ENCODE measurements around the gene TFDP3.

The TFDP3 gene

GRCh38 chrX:133190877-133191738, 27.0 kb downstream of the TFDP3 start:
- TF ChIP-seq ZFX (IDR thresholded peaks at IDR 0.05; ENCODE audit: borderline replicate concordance): no peak
- TF ChIP-seq, protein P1, sequence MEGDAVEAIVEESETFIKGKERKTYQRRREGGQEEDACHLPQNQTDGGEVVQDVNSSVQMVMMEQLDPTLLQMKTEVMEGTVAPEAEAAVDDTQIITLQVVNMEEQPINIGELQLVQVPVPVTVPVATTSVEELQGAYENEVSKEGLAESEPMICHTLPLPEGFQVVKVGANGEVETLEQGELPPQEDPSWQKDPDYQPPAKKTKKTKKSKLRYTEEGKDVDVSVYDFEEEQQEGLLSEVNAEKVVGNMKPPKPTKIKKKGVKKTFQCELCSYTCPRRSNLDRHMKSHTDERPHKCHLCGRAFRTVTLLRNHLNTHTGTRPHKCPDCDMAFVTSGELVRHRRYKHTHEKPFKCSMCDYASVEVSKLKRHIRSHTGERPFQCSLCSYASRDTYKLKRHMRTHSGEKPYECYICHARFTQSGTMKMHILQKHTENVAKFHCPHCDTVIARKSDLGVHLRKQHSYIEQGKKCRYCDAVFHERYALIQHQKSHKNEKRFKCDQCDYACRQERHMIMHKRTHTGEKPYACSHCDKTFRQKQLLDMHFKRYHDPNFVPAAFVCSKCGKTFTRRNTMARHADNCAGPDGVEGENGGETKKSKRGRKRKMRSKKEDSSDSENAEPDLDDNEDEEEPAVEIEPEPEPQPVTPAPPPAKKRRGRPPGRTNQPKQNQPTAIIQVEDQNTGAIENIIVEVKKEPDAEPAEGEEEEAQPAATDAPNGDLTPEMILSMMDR (IDR thresholded peaks at IDR 0.05): no peak
- H3K27ac ChIP-seq: no peak overlapping the region

DNA sequence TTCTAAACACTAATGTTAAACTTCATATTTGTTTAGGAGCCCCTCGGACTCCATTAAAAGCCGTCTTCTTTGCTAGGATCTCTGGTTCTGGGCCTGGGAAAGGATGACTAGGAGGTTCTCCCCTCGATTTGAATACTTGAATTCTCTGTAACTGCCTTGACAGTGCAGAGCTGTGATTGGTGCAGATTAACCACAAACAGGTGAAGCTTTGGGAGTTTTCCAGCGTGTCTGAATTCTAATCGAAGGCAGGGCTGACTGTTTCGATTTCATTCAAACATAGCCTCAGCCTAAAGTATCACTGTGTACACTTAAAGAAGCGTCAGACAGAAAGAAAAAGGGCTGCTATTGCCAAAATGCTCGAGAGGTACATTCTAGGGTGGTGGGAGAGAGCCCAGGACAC, 29.0 kb downstream of the TFDP3 start:
- TF ChIP-seq, protein P1 (IDR thresholded peaks at IDR 0.05): no peak
- no peak for TF ChIP-seq ZFX (IDR thresholded peaks at IDR 0.05; ENCODE audit: borderline replicate concordance)

DNA sequence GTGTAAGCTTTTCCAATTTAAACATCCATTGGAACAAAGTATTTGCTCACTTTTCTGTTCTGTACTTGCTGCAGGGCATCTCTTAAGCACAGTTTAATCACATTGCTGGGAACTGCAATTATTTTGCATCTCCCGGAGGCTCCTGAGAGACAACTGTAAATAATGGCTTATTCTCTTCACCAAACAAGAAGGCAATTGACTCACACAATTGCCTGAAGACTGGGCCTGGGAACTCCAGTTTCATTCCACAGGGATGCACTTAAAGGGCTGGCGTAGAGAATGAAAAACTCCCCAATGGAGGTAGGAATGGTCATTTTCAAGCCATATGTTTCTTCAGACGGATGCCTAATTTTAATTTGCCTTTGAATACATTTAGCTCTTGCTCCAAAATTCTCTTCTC, 29.5 kb downstream of the TFDP3 start:
- TF ChIP-seq, protein P1 (IDR thresholded peaks at IDR 0.05): no peak
- no peak for TF ChIP-seq ZFX (IDR thresholded peaks at IDR 0.05; ENCODE audit: borderline replicate concordance)
- H3K27ac ChIP-seq: no peak overlapping the region

More for the DNA sequence above, 29.0 kb downstream of the TFDP3 start:
- no peak overlapping the region for H3K27ac ChIP-seq

- TF ChIP-seq, protein P1 (IDR thresholded peaks at IDR 0.05): no peak
- TF ChIP-seq ZFX (IDR thresholded peaks at IDR 0.05; ENCODE audit: borderline replicate concordance): no peak
Measured at GRCh38 chrX:133185938-133186337, 32.2 kb downstream of the TFDP3 start.

DNA sequence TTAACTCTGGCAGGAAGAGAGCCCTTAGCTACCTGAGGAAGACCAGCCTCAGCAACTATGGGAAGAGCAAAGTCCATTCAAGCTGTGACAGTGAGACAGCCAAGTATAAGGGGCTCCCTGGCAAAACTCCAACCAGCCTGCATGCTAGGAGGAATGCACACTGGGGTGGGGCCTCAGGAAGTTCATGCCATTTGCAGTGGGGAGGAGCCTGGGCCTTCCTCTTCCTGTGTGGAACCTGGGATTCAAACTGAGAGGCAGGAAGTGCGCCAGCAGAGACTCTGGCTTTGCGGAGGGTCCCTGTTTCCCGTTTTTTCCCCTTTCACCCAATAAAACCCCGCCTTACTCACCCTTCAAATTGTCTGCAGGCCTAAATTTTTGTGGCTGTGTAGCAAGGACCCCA, 33.0 kb downstream of the TFDP3 start:
- TF ChIP-seq ZFX (IDR thresholded peaks at IDR 0.05; ENCODE audit: borderline replicate concordance): no peak

More at GRCh38 chrX:133185938-133186337, 32.2 kb downstream of the TFDP3 start:
- H3K27ac ChIP-seq: no peak overlapping the region

GRCh38 chrX:133183806-133184205, 34.3 kb downstream of the TFDP3 start:
- no peak overlapping the region for H3K27ac ChIP-seq
- TF ChIP-seq, protein P1 (IDR thresholded peaks at IDR 0.05): no peak
- TF ChIP-seq ZFX (IDR thresholded peaks at IDR 0.05; ENCODE audit: borderline replicate concordance): no peak

More for the DNA sequence above, 33.0 kb downstream of the TFDP3 start:
- no peak overlapping the region for H3K27ac ChIP-seq

DNA sequence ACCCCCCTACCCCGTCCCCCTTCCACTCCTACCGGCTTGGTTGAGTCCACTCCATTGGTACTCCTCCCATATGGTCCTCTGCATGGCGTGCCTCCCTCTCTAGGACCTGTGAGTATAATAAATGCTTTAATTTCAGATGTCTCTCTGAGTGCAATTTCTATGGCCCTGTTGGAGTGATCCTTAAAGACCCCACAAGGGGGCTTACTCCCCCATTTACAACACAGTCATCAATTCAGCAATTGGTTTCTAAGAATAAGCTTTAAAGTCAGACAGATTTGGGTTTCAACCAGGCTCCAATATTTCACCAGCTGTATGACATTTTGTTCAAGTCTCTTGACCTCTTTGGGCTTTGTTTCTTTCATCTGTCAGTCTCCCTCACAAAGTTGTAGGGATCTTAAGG, 38.7 kb downstream of the TFDP3 start:
- TF ChIP-seq, protein P1 (IDR thresholded peaks at IDR 0.05): no peak
- no peak for TF ChIP-seq ZFX (IDR thresholded peaks at IDR 0.05; ENCODE audit: borderline replicate concordance)
- H3K27ac ChIP-seq: no peak overlapping the region

Measured in 22Rv1 (cell line).